Epithelial cell of proximal tubule (primary cell): Measurements from ENCODE around the gene ZAR1L. TPM values are rescaled to one million over a fixed set of nuclear protein-coding genes. Genes with fewer than 3 reads are reported as not detected.
A peak's percentile ranks its signal among the peaks of the same experiment; 100 is the strongest.

Experiments used
- DNase-seq: peaks from one replicate; pipeline ENCODE4 v3.0.0-alpha.2; 2011; ENCODE audit warnings: low read depth
- H3K4me3 ChIP-seq: 2 replicates; pipeline ENCODE4 v1.5.1; 2011; ENCODE audit warnings: low read depth, mild to moderate bottlenecking, low read length
- CTCF ChIP-seq: conservative IDR thresholded peaks from 2 replicates; pipeline ENCODE4 v1.5.1; 2012; ENCODE audit warnings: low read depth, mild to moderate bottlenecking, low read length
- total RNA-seq: library from RNA; depleted of rRNA; stranded (reverse); fragments of >200 nt; gene quantifications from 2 replicates; pipeline ENCODE4 v1.2.3, GENCODE V29; 2015

Gene ZAR1L
- total RNA-seq, 1 donor from 2014 or later: not detected

GRCh38 chr13:32266130-32266529, 49.0 kb downstream of the ZAR1L start:
- no peak for TF ChIP-seq CTCF
- no peak overlapping the region for H3K4me3 ChIP-seq
- no peak for DNase-seq

- no peak overlapping the region for H3K4me3 ChIP-seq
- TF ChIP-seq CTCF: no peak
- DNase-seq: no peak
These were observed 49.4 kb downstream of the ZAR1L start for GRCh38 chr13:32265726-32266125.

- no peak overlapping the region for H3K4me3 ChIP-seq
- no peak for TF ChIP-seq CTCF
- DNase-seq: no peak
These were observed 50.8 kb downstream of the ZAR1L start for GRCh38 chr13:32264407-32264806.

GRCh38 chr13:32262619-32263018, 52.5 kb downstream of the ZAR1L start:
- H3K4me3 ChIP-seq: no peak overlapping the region
- TF ChIP-seq CTCF: no peak
- DNase-seq: no peak

GRCh38 chr13:32262165-32262564, 53.0 kb downstream of the ZAR1L start:
- no peak overlapping the region for H3K4me3 ChIP-seq
- no peak for DNase-seq
- TF ChIP-seq CTCF: no peak

- H3K4me3 ChIP-seq: no peak overlapping the region
- DNase-seq: no peak
- no peak for TF ChIP-seq CTCF
These were observed 53.6 kb downstream of the ZAR1L start for GRCh38 chr13:32261567-32261966.

- DNase-seq: no peak
- peak; percentile 28 for TF ChIP-seq CTCF
These were observed 56.0 kb downstream of the ZAR1L start for GRCh38 chr13:32259116-32259515.

More at GRCh38 chr13:32259116-32259515, 56.0 kb downstream of the ZAR1L start:
- H3K4me3 ChIP-seq: no peak overlapping the region
